Glutamatergic neuron (in vitro differentiated cells): Measurements from ENCODE around the gene NFATC2. TPM values are rescaled to one million over a fixed set of nuclear protein-coding genes. Genes with fewer than 3 reads are reported as not detected.
"Not testable (repeated sequence)": the region's sequence is repeated elsewhere in the genome, so short reads cannot be mapped to it uniquely, and the experiment has no call there.

ENCODE experiments used
- DNase-seq: peaks from one replicate; pipeline ENCODE4 v3.0.0; 2022
- H3K27ac Mint-ChIP-seq: one replicate; pipeline ENCODE4 v1.8.0; 2020; ENCODE audit warnings: mild to moderate bottlenecking, mixed read lengths, inconsistent platforms; ENCODE audit not compliant: unreplicated experiment
- H3K27me3 Mint-ChIP-seq: one replicate; pipeline ENCODE4 v1.8.0; 2020; ENCODE audit warnings: mild to moderate bottlenecking, moderate library complexity, mixed read lengths, inconsistent platforms; ENCODE audit not compliant: unreplicated experiment
- H3K36me3 Mint-ChIP-seq: one replicate; pipeline ENCODE4 v1.8.0; 2020; ENCODE audit warnings: mild to moderate bottlenecking, mixed read lengths, inconsistent platforms; ENCODE audit not compliant: unreplicated experiment
- H3K4me1 Mint-ChIP-seq: one replicate; pipeline ENCODE4 v1.8.0; 2020; ENCODE audit warnings: mild to moderate bottlenecking, low read depth, mixed read lengths, inconsistent platforms; ENCODE audit not compliant: unreplicated experiment
- H3K4me3 Mint-ChIP-seq: one replicate; pipeline ENCODE4 v1.8.0; 2020; ENCODE audit warnings: mild to moderate bottlenecking, mixed read lengths, inconsistent platforms; ENCODE audit not compliant: unreplicated experiment
- H3K9me3 Mint-ChIP-seq: one replicate; pipeline ENCODE4 v1.8.0; 2020; ENCODE audit warnings: mild to moderate bottlenecking, moderate library complexity, mixed read lengths, inconsistent platforms; ENCODE audit not compliant: unreplicated experiment
- CTCF ChIP-seq: fragments of 200-600 bp; sonication (generic); IDR thresholded peaks from one replicate; pipeline ENCODE4 v1.5.0; 2021; ENCODE audit not compliant: partially characterized antibody, unreplicated experiment
- total RNA-seq: library from RNA; stranded (reverse); fragmentation: NEBNext Ultra II Directional; extraction: Animal tissue kit (Norgen Biotek cat#: 25700); gene quantifications from one replicate; pipeline ENCODE4 v1.2.1, GENCODE V29; 2021; ENCODE audit not compliant: unreplicated experiment

The NFATC2 gene
- total RNA-seq, 1 donor from 2014 or later = not detected

GRCh38 chr20:51541189-51542032, 1.1 kb downstream of the NFATC2 start:
- Mint-ChIP-seq H3K4me1 (peaks cover 2% of the 10 kb centered on the region), H3K36me3 (peaks cover 11% of the 10 kb centered on the region), H3K9me3 (no peaks in the 10 kb centered on the region), H3K4me3 (no peak overlapping the region), H3K27ac (no peak overlapping the region), H3K27me3 (peaks cover 15% of the 10 kb centered on the region)
- TF ChIP-seq CTCF = no peak
- peak; percentile 21 for DNase-seq

GRCh38 chr20:51540580-51540979, 1.9 kb downstream of the NFATC2 start:
- no peak overlapping the region for H3K4me3 Mint-ChIP-seq
- peaks cover 14% of the 10 kb centered on the region for H3K27me3 Mint-ChIP-seq
- H3K27ac Mint-ChIP-seq = no peak overlapping the region
- peaks cover 11% of the 10 kb centered on the region for H3K36me3 Mint-ChIP-seq
- H3K4me1 Mint-ChIP-seq = peaks cover 2% of the 10 kb centered on the region
- no peaks in the 10 kb centered on the region for H3K9me3 Mint-ChIP-seq
- DNase-seq = no peak
- no peak for TF ChIP-seq CTCF

- H3K4me3 Mint-ChIP-seq = not testable (repeated sequence)
- Mint-ChIP-seq H3K27me3 (peaks cover 10% of the 10 kb centered on the region), H3K36me3 (peaks cover 11% of the 10 kb centered on the region)
Observed at GRCh38 chr20:51540074-51540473, 2.4 kb downstream of the NFATC2 start.

GRCh38 chr20:51536116-51537069, 6.1 kb downstream of the NFATC2 start:
- Mint-ChIP-seq H3K36me3 (peaks cover 11% of the 10 kb centered on the region), H3K4me1 (peaks cover 4% of the 10 kb centered on the region), H3K27ac (no peak overlapping the region), H3K4me3 (no peak overlapping the region), H3K27me3 (peaks cover 2% of the 10 kb centered on the region), H3K9me3 (no peaks in the 10 kb centered on the region)
- DNase-seq = no peak
- TF ChIP-seq CTCF = no peak

More at GRCh38 chr20:51540074-51540473, 2.4 kb downstream of the NFATC2 start:
- DNase-seq, H3K9me3 Mint-ChIP-seq, H3K4me1 Mint-ChIP-seq, H3K27ac Mint-ChIP-seq: not testable (repeated sequence)

- no peak for DNase-seq
- H3K36me3 Mint-ChIP-seq = peaks cover 11% of the 10 kb centered on the region
- H3K4me3 Mint-ChIP-seq = no peak overlapping the region
- no peaks in the 10 kb centered on the region for H3K9me3 Mint-ChIP-seq
- H3K27ac Mint-ChIP-seq = no peak overlapping the region
- H3K4me1 Mint-ChIP-seq = peaks cover 3% of the 10 kb centered on the region
- TF ChIP-seq CTCF = no peak
- no peaks in the 10 kb centered on the region for H3K27me3 Mint-ChIP-seq
Observed at GRCh38 chr20:51535674-51536073, 6.8 kb downstream of the NFATC2 start.
